K562 (cell line): Measurements from ENCODE around the gene CDH2. TPM values are rescaled to one million over a fixed set of nuclear protein-coding genes. Genes with fewer than 3 reads are reported as not detected.

Experiments used
- ATAC-seq: fragments of 200-7000 bp; cut with Tn5 transposase; 3 replicates; pipeline ENCODE4 v1.9.1; 2020; ENCODE audit warnings: moderate library complexity
- BruUV-seq: library from RNA; stranded (reverse); fragments of 400-500 nt; replicated peaks from 2 replicates; lab custom pipeline; 2021; lab: Mats Ljungman, UMichigan
- CTCF ChIA-PET: fragments of 300-600 bp; formaldehyde crosslinking; extraction: SDS; loops from one replicate; lab custom pipeline; 2021; ENCODE audit warnings: low intra/inter-chr PET ratio; lab: Yijun Ruan, JAX
- POLR2A ChIA-PET: fragments of 300-600, 350-650 bp; sonication (Branson Sonifier 250); formaldehyde crosslinking; extraction: SDS; loops from one replicate; lab custom pipeline; 2021; ENCODE audit warnings: antibody characterized with exemption, inconsistent platforms; lab: Yijun Ruan, JAX
- DNase-seq, 4 experiments: peaks; one replicate each; pipeline versions ENCODE4 v3.0.0 to v3.0.0-alpha.2; 2011 to 2018; ENCODE audit warnings: low spot score in 3 of 4, mixed read lengths in 3 of 4; ENCODE audit errors: extremely low read depth in 1 of 4
- FAIRE-seq: peaks from 2 replicates; lab custom pipeline; 2011; peaks lifted over from hg19 to GRCh38; lab: Jason Lieb, UNC
- H2AFZ ChIP-seq: 2 replicates; pipeline ENCODE4 v1.6.0; 2011; ENCODE audit warnings: low read depth, low read length, control low read depth, inconsistent platforms
- H3K27ac ChIP-seq: fragments of 200-600 bp; 3 replicates; pipeline ENCODE4 v1.8.0; 2011; ENCODE audit warnings: low read depth, mild to moderate bottlenecking, control low read depth, inconsistent platforms, low read length, moderate library complexity, mixed read lengths; ENCODE audit errors: extremely low read depth
- H3K27me3 ChIP-seq, 2 experiments: fragments of 300-600 bp in 1 of 2; 2 replicates in 1 of 2; 3 replicates in 1 of 2; pipeline versions ENCODE4 v1.6.0 to v1.8.0; 2011; ENCODE audit warnings: inconsistent platforms in 2 of 2, low read length in 2 of 2, mild to moderate bottlenecking in 1 of 2, mixed read lengths in 1 of 2, moderate library complexity in 1 of 2; ENCODE audit not compliant: control insufficient read depth in 2 of 2, insufficient read depth in 2 of 2
- H3K36me3 ChIP-seq: fragments of 300-600 bp; 3 replicates; pipeline ENCODE4 v1.8.0; 2011; ENCODE audit warnings: mild to moderate bottlenecking, low read length, inconsistent platforms; ENCODE audit not compliant: control insufficient read depth, insufficient read depth
- H3K4me1 ChIP-seq, 2 experiments: fragments of 200-600 bp in 1 of 2; replicated peaks in 1 of 2; 2 replicates in 1 of 2; 3 replicates in 1 of 2; pipeline versions ENCODE4 v1.5.1 to v1.8.0; 2011; ENCODE audit warnings: inconsistent platforms in 2 of 2, low read length in 2 of 2, mild to moderate bottlenecking in 1 of 2, mixed read lengths in 1 of 2, moderate library complexity in 1 of 2; ENCODE audit not compliant: control insufficient read depth in 2 of 2, insufficient read depth in 2 of 2
- H3K4me2 ChIP-seq: 2 replicates; pipeline ENCODE4 v1.6.1; 2011; ENCODE audit warnings: low read length, control low read depth, inconsistent platforms, mixed read lengths; ENCODE audit not compliant: insufficient read depth
- H3K4me3 ChIP-seq: fragments of 200-600 bp; sonication (generic), shearing (Covaris generic); 2 replicates; pipeline ENCODE4 v1.5.1; 2016; ENCODE audit warnings: control low read depth, inconsistent platforms
- H3K79me2 ChIP-seq: fragments of 200-600 bp; 3 replicates; pipeline ENCODE4 v1.8.0; 2011; ENCODE audit warnings: low read length, inconsistent platforms; ENCODE audit not compliant: control insufficient read depth, insufficient read depth
- H3K9ac ChIP-seq, 2 experiments: 2 replicates each; pipeline versions ENCODE4 v1.6.0 to v1.6.1; 2011; ENCODE audit warnings: low read depth in 2 of 2, low read length in 2 of 2, control low read depth in 1 of 2, inconsistent platforms in 1 of 2, mild to moderate bottlenecking in 1 of 2, mixed read lengths in 1 of 2; ENCODE audit not compliant: insufficient read depth in 1 of 2
- H3K9me1 ChIP-seq: one replicate; pipeline ENCODE4 v1.6.0; 2011; ENCODE audit warnings: inconsistent platforms, mild to moderate bottlenecking, low read length, moderate library complexity; ENCODE audit not compliant: control insufficient read depth, insufficient read depth
- H3K9me3 ChIP-seq: replicated peaks from 2 replicates; pipeline ENCODE4 v1.5.1; 2011; ENCODE audit warnings: low read depth, low read length, inconsistent platforms; ENCODE audit not compliant: control insufficient read depth, insufficient read depth
- H4K20me1 ChIP-seq: replicated peaks from 2 replicates; pipeline ENCODE4 v1.6.1; 2011; ENCODE audit warnings: low read length, inconsistent platforms, mixed read lengths; ENCODE audit not compliant: control insufficient read depth, insufficient read depth
- IFI16 ChIP-seq: fragments of 250-450 bp; sonication (Bioruptor Pico); IDR thresholded peaks from 2 replicates; pipeline ENCODE4 v2.1.2; 2022; ENCODE audit warnings: mild to moderate bottlenecking, inconsistent platforms
- KLF1 ChIP-seq: fragments of 450-650 bp; IDR thresholded peaks from 2 replicates; pipeline ENCODE4 v1.6.1; 2016; ENCODE audit warnings: missing genetic modification characterization, missing compliant biosample characterization
- NFYB ChIP-seq: IDR thresholded peaks from 2 replicates; pipeline ENCODE4 v1.6.1; 2011; ENCODE audit warnings: mild to moderate bottlenecking, moderate library complexity; ENCODE audit not compliant: insufficient read length; ENCODE audit errors: extremely low read depth
- RBM15 ChIP-seq: fragments of 200-400 bp; formaldehyde crosslinking; IDR thresholded peaks from 2 replicates; pipeline ENCODE4 v1.6.1; 2018; ENCODE audit warnings: mild to moderate bottlenecking, low read length, moderate library complexity; ENCODE audit not compliant: insufficient read depth
- TAL1 ChIP-seq: fragments of 450-650 bp; IDR thresholded peaks from 2 replicates; pipeline ENCODE4 v1.6.1; 2016; ENCODE audit warnings: mild to moderate bottlenecking
- ZFP91 ChIP-seq: sonication (generic); formaldehyde crosslinking; IDR thresholded peaks from 2 replicates; pipeline ENCODE4 v1.8.0; 2022; ENCODE audit warnings: mild to moderate bottlenecking, missing genetic modification reagents
- ZNF584 ChIP-seq: fragments of 200-800 bp; sonication (Bioruptor generic); IDR thresholded peaks from 2 replicates; pipeline ENCODE4 v1.6.1; 2016; ENCODE audit warnings: low read depth, mild to moderate bottlenecking, missing genetic modification characterization, missing compliant biosample characterization
- ZNF695 ChIP-seq: fragments of 450-650 bp; formaldehyde crosslinking; IDR thresholded peaks from 2 replicates; pipeline ENCODE4 v1.4.0; 2020; ENCODE audit warnings: mild to moderate bottlenecking, moderate library complexity
- ZNF76 ChIP-seq: fragments of 250-450 bp; sonication (Bioruptor Pico); IDR thresholded peaks from 2 replicates; pipeline ENCODE4 v1.4.0; 2020; ENCODE audit warnings: mild to moderate bottlenecking, moderate library complexity, borderline replicate concordance
- WGBS: fragments of 100-300 bp; shearing (Covaris generic); methylation state at CpG from one replicate; pipeline ENCODE4 v1.1.6; 2016; ENCODE audit warnings: low coverage, mixed read lengths; ENCODE audit not compliant: insufficient coverage; ENCODE audit errors: missing lambda C conversion rate; 5-methylcytosine and 5-hydroxymethylcytosine counted together
- in situ Hi-C: fragments of 300-500 bp; cut with MboI; formaldehyde crosslinking; loops from 4 replicates; pipeline ENCODE4 v1.15.0; 2018; ENCODE audit warnings: inconsistent platforms, mixed read lengths
- intact Hi-C: fragments of 100-400 bp; cut with micrococcal nuclease; formaldehyde crosslinking; loops from 2 replicates; pipeline ENCODE4 v1.14.2; 2022
- polyA plus RNA-seq, 8 experiments: library from polyadenylated mRNA; depleted of rRNA in 4 of 8; stranded (reverse) in 5 of 8; unstranded in 3 of 8; fragments of >200 nt; fragmentation: Nextera tagmentation in 2 of 8; fragmentation: Illumina TruSeq in 1 of 8; extraction: Ambion mirVana in 2 of 8; extraction: Trizol in 1 of 8; gene quantifications; 2 replicates each; pipeline versions ENCODE4 v1.2.1 to v1.2.3, GENCODE V29; 2011 to 2014; ENCODE audit warnings: inconsistent platforms in 1 of 8, missing spikeins in 1 of 8
- total RNA-seq, 7 experiments: library from RNA; depleted of rRNA in 6 of 7; stranded (reverse); fragments of >200 nt in 6 of 7; fragmentation: Illumina TruSeq in 2 of 7; extraction: Trizol in 2 of 7; gene quantifications; 2 replicates each; pipeline versions ENCODE4 v1.2.1 to v1.2.3, GENCODE V29; 2011 to 2021; ENCODE audit warnings: low replicate concordance in 1 of 7

The CDH2 gene
- total and polyA plus RNA-seq, 9 of the 15 experiments (the other 6 are each of a cell fraction or from before 2014, with no cell fraction given) = 0.04 TPM; not detected in 8

DNA sequence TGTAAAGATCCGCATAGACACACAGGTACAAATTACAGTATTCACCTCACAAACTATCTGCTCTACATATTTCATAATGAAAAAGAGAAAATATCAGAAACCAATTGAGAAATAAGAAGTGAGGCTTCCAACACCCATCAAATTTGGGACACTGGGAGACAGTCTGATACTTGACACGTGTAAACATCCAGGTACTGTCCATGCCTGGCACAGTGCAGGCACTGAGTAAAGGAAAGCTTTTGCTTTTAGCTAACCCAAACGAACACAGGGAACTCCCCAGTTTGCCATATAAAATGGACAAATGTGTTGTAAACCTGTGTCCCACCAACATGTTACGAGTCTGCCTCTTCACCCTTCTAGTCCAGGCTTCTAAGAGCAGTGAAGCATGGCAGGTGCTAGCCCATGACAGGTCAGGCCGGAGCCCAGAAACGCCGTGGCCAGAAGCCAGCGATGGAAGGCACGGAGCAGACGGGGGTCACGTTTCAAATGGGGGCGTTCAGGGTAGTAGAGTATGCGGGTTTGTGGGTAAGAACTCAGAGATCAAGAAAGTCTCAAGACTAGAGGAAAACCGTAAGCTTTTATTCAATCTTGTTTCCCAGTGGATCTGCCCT, 27.0 kb downstream of the CDH2 start:
- Histone ChIP-seq H2AFZ (no peak overlapping the region), H3K27ac (no peak overlapping the region), H3K9me3 (peaks cover 2% of the 10 kb centered on the region; the same call in 1 of the 2 replicates), H4K20me1 (no peaks in the 10 kb centered on the region), H3K4me1 (no peaks in the 10 kb centered on the region), H3K27me3 (no peaks in the 10 kb centered on the region)
- 2% methylated on average over 14 of the region's 14 CpGs for WGBS
- DNase-seq = no peak
- in situ Hi-C loops (no loop called here), intact Hi-C loops (no loop called here)
- FAIRE-seq = no peak
- POLR2A ChIA-PET = no interaction called here
- ATAC-seq = no peak
- TF ChIP-seq IFI16 (CRISPR knock-in tag) = no peak
- TF ChIP-seq ZNF76 = no peak
- no peak for TF ChIP-seq TAL1
- no peak for TF ChIP-seq KLF1 (tag)
- TF ChIP-seq ZNF695 (CRISPR knock-in tag) = no peak
- TF ChIP-seq RBM15 = no peak
- TF ChIP-seq ZNF584 (CRISPR knock-in tag) = no peak
- no peak for TF ChIP-seq ZFP91 (CRISPR knock-in tag)
- no peak for TF ChIP-seq NFYB
- TF ChIP-seq, all 486 proteins: peak for 0
- H3K4me3 ChIP-seq = no peak overlapping the region
- CTCF ChIA-PET = no interaction called here
- H3K4me2 ChIP-seq = no peak overlapping the region
- no peaks in the 10 kb centered on the region for H3K9me1 ChIP-seq
- no peaks in the 10 kb centered on the region for H3K36me3 ChIP-seq
- no peaks in the 10 kb centered on the region for H3K79me2 ChIP-seq
- H3K9ac ChIP-seq = no peak overlapping the region
- BruUV-seq = no TSS peak
